T-helper 1 cell treated with Interleukin-12 subunit alpha and Interleukin-12 subunit beta and Interleukin-4 antibody, amounts not matched to agents 30 μg/mL and 1 μg/mL, for 36 hours (primary cell): ENCODE data around the gene PSMB7.

Experiments
- H3K27ac Mint-ChIP-seq: one replicate; pipeline ENCODE4 v1.8.0; 2021; ENCODE audit warnings: mild to moderate bottlenecking, mixed read lengths
- H3K27me3 Mint-ChIP-seq: one replicate; pipeline ENCODE4 v1.8.0; 2021; ENCODE audit warnings: low read depth, mixed read lengths
- H3K36me3 Mint-ChIP-seq: one replicate; pipeline ENCODE4 v1.8.0; 2021; ENCODE audit warnings: low read depth, mixed read lengths
- H3K4me1 Mint-ChIP-seq: one replicate; pipeline ENCODE4 v1.8.0; 2021; ENCODE audit warnings: low read depth, mixed read lengths
- H3K4me3 Mint-ChIP-seq: one replicate; pipeline ENCODE4 v1.8.0; 2021; ENCODE audit warnings: mild to moderate bottlenecking, moderate library complexity, mixed read lengths
- H3K9me3 Mint-ChIP-seq: one replicate; pipeline ENCODE4 v1.8.0; 2021; ENCODE audit warnings: mixed read lengths

The PSMB7 gene

DNA sequence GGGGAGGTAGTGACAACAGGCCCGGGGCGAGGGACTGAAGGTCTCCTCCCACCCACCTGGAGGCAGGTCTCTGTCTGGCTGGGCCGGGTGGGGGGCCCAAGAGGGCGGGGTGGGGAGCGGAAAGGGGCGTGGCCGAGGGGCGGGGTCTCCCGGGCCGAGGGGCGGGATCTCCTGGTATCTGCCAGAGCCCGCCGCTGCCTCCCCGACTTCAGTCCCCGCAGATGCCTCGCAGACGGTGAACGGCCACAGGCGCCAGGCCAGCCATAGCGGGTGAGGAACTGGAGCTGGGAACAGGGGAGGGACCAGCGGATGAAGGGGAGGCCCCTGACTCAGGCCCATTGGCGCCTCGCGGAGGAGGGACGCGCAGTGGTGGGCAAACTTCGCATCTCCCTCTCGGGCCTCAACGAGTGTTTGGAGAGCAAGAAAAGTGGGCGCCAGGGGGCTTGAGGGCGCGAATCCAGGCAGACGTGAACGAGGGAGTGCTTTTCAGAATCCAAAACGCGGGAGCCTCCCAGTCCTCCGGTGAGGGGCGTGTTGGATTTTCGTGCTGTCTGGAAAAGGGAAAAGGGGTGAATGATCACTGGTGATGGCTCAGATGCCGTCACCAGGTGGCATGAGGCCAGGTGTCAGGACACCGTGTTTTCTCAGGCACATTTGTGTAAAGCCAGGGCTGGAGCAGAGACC lies 35.1 kb upstream of the PSMB7 start, which contains the start of gene ADGRD2:
Gene ADGRD2, plus strand, starts transcription at position 211 of the 684 bp plus-strand sequence. CDS start 1,216 bp downstream, outside the sequence.
- Mint-ChIP-seq H3K27me3 (peaks cover 25% of the 10 kb centered on the region), H3K4me1 (no peaks in the 10 kb centered on the region), H3K4me3 (no peak within 1 kb of the TSS), H3K27ac (no peak within 1 kb of the TSS), H3K36me3 (no peaks in the 10 kb centered on the region), H3K9me3 (no peaks in the 10 kb centered on the region)

DNA sequence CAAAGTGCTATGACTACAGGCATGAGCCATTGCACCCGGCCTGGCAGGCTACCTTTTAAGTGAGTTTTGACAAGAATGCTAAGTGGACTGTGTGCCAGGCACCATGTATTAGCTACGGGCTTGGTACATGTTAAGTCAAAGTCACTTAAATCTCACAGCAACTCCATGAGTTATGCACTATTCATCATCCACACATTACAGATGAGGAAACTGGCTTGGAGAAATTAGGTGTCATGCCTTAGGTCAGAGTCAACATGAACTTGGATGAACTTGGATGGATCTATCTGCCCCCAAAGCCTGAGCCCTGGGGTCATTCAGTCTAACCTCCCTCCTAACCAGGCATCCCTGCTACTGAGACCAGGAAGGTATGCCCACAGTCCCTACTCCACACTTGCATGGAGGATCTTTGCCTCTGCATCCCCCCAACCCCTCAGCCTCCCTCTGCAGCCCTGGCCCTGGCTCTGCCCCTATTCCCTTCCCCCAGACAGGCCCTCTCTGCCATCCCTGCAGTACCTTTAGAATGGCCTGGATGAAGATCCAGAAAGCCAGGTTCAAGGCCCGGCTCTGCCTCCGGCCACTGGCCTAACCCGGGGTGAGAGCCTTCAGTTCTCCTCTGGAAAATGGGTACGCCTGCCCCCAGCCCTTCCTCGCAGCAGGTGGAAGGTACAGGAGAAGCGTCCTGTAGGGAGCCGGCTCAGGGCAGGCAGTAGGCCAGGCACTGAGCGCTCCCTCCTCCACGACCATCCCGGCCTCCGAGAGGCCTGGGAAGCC lies 34.3 kb upstream of the PSMB7 start:
- Mint-ChIP-seq H3K27ac (no peak overlapping the region), H3K4me1 (no peaks in the 10 kb centered on the region), H3K4me3 (no peak overlapping the region), H3K27me3 (peaks cover 25% of the 10 kb centered on the region), H3K36me3 (no peaks in the 10 kb centered on the region), H3K9me3 (no peaks in the 10 kb centered on the region)

DNA sequence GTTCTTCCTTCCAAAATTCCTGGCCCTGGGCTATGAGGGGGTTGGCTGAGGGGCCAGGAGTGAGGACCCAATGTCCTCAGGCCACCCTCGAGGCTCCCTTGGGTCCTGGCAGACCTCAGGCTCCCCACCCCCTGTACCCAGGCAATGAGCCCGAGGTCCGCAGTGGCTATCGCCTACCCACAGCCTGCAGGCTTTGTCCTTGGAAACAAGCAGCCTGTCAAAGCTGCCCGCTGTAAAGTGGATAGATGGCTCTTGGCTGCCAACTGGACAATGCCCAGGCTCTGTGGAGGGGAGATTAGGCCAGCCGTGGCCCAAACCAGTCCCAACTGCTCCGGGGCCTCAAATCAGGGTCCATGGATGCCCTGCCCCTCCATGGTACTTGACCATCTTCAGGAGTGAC lies 32.8 kb upstream of the PSMB7 start:
- no peaks in the 10 kb centered on the region for H3K4me1 Mint-ChIP-seq
- peaks cover 32% of the 10 kb centered on the region for H3K27me3 Mint-ChIP-seq
- H3K36me3 Mint-ChIP-seq, result no peaks in the 10 kb centered on the region
- H3K4me3 Mint-ChIP-seq, result no peak overlapping the region
- no peak overlapping the region for H3K27ac Mint-ChIP-seq
- no peaks in the 10 kb centered on the region for H3K9me3 Mint-ChIP-seq

DNA sequence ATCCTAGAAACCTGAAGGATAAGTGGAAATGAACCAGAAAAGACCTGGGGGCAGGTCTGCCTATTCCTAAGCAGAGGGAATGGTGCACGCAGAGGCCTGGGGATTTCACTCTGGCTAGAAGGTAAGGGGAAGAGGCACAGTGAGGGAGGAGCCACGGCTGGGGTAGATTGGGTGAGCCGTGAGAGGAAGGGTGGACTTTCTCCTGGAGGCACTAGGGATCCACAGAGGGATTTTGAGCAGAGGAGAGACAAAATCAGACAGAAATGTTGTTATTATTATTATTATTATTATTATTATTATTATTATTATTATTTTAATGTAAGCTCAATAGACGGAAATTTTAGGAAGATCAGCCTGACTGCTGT lies 32.0 kb upstream of the PSMB7 start:
- Mint-ChIP-seq H3K4me1 (no peaks in the 10 kb centered on the region), H3K27ac (no peak overlapping the region), H3K9me3 (no peaks in the 10 kb centered on the region), H3K4me3 (no peak overlapping the region), H3K27me3 (peaks cover 32% of the 10 kb centered on the region), H3K36me3 (no peaks in the 10 kb centered on the region)

DNA sequence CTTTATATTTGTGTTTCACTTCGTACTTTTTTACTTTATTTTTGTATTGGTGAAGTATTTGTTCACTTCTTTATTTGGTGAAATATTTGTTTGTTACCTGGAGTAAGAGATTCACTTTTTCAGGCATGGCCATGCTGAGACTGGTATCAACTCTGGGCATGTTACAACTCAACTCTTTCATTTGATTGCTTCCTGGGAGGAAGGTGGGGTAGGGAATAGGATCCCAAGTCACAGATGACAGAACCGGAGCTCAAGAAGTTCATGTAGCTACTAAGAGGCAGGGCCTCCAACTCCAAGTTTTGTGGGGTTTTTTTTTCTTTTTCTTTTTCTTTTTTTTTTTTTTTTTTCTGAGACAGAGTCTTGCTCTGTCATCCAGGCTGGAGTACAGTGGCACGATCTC lies 28.9 kb upstream of the PSMB7 start:
- Mint-ChIP-seq H3K9me3 (no peaks in the 10 kb centered on the region), H3K36me3 (no peaks in the 10 kb centered on the region), H3K4me3 (no peak overlapping the region), H3K4me1 (no peaks in the 10 kb centered on the region), H3K27me3 (peaks cover 28% of the 10 kb centered on the region), H3K27ac (no peak overlapping the region)

DNA sequence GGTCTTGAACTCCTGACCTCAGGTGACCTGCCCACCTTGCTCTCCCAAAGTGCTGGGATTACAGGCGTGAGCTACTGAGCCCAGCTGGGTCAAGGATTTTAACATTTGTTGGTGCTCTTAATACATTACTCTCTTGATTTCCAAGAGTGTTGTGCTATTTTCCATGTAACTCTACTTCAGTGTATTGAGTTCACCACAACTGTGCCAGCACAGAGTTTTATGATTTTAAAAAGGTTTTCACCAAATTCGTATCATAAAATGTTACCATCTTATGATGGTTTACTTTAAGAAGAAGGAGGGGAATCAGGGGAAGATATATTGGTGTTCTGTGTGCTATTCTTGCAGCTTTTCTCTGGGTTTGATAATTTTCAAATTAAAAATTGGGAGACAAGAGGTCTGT lies 28.4 kb upstream of the PSMB7 start:
- H3K9me3 Mint-ChIP-seq, result no peaks in the 10 kb centered on the region
- H3K27me3 Mint-ChIP-seq, result peaks cover 23% of the 10 kb centered on the region
- no peaks in the 10 kb centered on the region for H3K36me3 Mint-ChIP-seq
- H3K4me3 Mint-ChIP-seq, result no peak overlapping the region
- H3K4me1 Mint-ChIP-seq, result no peaks in the 10 kb centered on the region
- no peak overlapping the region for H3K27ac Mint-ChIP-seq

DNA sequence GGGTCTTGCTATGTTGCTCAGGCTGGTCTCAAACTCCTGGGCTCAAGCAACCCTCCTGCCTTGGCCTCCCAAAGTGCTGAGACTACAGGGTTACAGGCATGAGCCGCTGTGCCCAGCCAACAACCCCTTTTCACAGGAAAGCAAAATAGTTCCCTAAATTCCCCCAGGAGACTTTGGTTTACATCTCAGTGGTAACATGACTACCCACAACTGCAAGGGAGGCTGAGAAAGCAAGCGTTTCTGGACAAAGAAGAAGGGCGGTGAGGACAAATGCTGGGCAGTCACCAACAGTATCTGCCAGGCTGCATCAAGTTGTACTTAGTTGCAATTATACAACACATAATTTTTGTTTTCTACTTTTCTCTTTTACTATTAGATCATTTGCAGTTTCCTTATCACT lies 27.6 kb upstream of the PSMB7 start:
- Mint-ChIP-seq H3K27ac (no peak overlapping the region), H3K9me3 (no peaks in the 10 kb centered on the region), H3K4me3 (no peak overlapping the region), H3K4me1 (no peaks in the 10 kb centered on the region), H3K27me3 (peaks cover 21% of the 10 kb centered on the region), H3K36me3 (no peaks in the 10 kb centered on the region)

DNA sequence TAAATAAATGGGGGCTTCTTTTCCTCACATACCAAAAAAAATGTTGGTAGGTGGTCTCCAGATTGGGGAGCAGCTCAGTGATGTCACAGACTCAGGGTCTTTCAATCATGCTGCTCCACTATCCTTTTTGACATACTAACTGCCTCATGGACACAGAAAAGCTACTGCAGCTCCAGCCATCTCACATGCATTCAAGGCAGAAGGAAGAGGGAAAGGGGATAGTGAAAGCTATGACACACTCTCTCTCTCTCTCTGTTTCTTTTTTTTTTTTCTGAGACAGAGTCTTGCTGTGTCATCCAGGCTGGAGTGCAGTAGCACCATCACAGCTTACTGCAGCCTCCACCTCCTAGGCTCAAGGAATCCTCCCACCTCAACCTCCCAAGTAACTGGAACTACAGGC lies 27.1 kb upstream of the PSMB7 start:
- Mint-ChIP-seq H3K36me3 (no peaks in the 10 kb centered on the region), H3K4me3 (no peak overlapping the region), H3K27ac (no peak overlapping the region), H3K9me3 (no peaks in the 10 kb centered on the region), H3K27me3 (peaks cover 21% of the 10 kb centered on the region), H3K4me1 (no peaks in the 10 kb centered on the region)

DNA sequence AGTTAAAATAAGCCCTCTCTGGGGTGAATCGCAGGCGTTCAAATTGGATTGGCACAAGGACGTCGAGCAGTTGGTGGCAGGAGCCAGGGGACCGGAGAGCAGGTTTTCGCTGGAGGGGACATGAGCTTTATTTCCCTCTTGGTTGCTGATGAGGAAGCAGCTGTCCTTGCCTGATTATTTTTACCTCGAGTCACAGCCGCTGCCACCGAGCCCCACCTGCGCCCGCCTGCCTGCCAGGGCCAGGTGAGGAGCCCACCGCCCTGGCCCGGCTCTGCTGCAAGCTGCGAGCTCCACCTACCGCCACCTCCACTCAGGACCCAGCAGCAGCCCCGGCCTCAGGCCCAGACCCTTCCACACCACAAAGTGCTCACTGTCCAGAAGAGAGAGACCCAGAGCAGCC lies 26.0 kb upstream of the PSMB7 start:
- Mint-ChIP-seq H3K27ac (no peak overlapping the region), H3K36me3 (no peaks in the 10 kb centered on the region), H3K9me3 (no peaks in the 10 kb centered on the region), H3K4me1 (no peaks in the 10 kb centered on the region), H3K4me3 (no peak overlapping the region), H3K27me3 (peaks cover 21% of the 10 kb centered on the region)

DNA sequence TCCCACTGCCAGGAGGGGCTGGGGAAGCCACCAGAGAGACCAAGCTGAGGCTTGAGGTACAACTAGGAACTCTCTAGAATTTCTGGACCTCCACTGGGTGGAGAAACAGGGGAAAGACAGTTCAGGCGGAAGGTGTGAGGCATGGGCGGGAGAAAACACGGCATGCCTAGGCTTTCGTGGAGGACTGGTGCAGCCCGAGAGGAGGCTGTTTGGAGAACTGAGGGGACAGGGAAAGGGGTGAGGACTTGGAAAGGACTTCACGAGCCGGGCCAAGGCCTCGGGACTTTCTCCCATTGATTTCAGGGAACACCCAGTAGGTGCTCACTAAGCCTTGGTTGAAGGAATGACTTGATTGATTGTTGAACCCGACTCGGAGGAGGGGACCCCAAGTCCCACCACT lies 25.5 kb upstream of the PSMB7 start:
- Mint-ChIP-seq H3K36me3 (no peaks in the 10 kb centered on the region), H3K4me1 (no peaks in the 10 kb centered on the region)

DNA sequence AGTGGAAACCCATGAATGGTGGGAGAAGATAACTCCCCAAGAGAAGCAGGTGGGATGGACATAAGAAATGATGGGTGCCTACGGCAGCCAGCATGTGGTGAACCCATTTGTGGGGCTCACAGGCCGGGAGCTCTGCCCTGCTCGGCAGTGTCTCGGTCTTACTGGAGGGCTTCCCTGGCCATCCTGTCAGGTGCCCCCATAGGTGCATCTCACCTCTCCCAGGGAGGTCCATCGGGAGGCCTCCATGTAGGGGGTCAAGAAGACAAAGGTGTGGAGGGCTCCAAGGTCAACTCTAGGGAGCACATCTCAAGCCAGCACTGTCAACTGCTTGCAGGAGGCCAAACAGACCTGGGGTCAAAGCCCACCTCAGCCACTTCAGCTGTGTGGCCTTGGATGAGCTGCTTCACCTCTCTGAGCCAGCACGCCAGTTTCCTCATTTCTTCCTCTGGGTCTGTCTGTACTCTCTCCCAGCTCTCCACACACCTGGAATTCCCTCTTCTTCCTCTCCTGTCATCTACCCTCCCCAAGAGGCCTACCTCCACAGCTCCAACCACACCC lies 24.5 kb upstream of the PSMB7 start:
- Mint-ChIP-seq H3K4me1 (no peaks in the 10 kb centered on the region), H3K36me3 (no peaks in the 10 kb centered on the region), H3K27ac (no peak overlapping the region), H3K4me3 (no peak overlapping the region), H3K9me3 (no peaks in the 10 kb centered on the region), H3K27me3 (peaks cover 21% of the 10 kb centered on the region)

More for the DNA sequence above, 25.5 kb upstream of the PSMB7 start:
- Mint-ChIP-seq H3K9me3 (no peaks in the 10 kb centered on the region), H3K4me3 (no peak overlapping the region), H3K27me3 (peaks cover 21% of the 10 kb centered on the region), H3K27ac (no peak overlapping the region)

DNA sequence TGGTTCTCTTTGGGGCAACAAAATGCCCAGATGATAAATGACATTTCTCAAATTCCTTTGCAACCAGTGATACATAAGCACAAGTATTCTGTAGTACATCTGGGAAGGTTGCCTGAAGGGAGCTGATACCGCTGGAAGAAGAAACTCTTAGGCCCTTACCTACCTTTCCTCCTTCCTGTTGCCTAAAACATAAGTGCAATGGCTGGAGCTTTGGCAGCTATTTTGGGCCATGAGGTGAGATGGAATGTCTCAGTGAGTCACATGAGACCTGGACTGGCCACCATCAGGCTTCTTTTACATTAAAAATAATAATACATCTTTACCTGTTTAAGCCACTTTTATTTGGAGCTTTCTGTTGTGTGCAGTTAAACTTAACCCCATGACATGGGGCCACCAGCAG lies 23.8 kb upstream of the PSMB7 start:
- Mint-ChIP-seq H3K9me3 (no peaks in the 10 kb centered on the region), H3K4me3 (no peak overlapping the region), H3K27ac (no peak overlapping the region), H3K4me1 (no peaks in the 10 kb centered on the region), H3K36me3 (no peaks in the 10 kb centered on the region), H3K27me3 (peaks cover 19% of the 10 kb centered on the region)

DNA sequence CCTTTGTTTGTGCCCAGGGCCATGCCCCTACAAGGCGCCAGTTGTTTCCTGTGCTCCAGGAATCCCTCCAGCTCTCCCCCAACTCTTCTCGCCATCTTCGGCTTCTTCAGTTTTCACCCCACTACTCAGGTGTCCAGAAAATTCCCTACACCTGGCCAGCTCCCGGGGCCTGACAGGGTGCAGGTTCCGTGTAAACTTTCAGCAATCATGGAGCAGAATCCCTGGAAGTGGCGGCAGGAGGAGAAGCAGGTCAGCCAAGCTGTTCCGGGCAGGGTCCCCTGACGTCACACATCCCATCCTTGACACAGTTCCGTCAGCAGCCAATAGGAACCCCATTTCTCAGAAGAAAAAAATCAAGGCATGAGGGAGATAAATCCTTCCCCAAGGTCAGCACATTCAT lies 22.8 kb upstream of the PSMB7 start:
- H3K4me3 Mint-ChIP-seq, result no peak overlapping the region
- H3K36me3 Mint-ChIP-seq, result no peaks in the 10 kb centered on the region
- no peak overlapping the region for H3K27ac Mint-ChIP-seq
- H3K4me1 Mint-ChIP-seq, result no peaks in the 10 kb centered on the region
- peaks cover 13% of the 10 kb centered on the region for H3K27me3 Mint-ChIP-seq
- no peaks in the 10 kb centered on the region for H3K9me3 Mint-ChIP-seq

DNA sequence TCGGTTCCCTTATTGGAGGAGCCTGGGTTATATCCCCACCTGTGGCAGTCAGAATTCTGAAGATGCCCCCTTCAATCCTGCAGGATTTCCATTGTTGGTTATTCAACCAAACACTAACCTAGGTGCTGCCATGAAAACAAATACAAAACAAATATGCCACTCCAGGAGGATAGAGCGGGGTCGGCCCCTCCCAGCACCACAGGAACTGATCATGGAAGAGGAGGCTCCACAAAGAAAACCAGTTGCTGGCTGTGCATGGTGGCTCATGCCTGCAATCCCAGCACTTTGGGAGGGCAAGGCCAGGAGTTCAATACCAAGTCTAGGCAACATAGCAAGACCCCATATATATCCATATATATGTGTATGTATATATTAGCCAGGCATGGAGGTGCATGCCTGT lies 21.8 kb upstream of the PSMB7 start:
- H3K36me3 Mint-ChIP-seq, result no peaks in the 10 kb centered on the region
- no peaks in the 10 kb centered on the region for H3K4me1 Mint-ChIP-seq
- H3K4me3 Mint-ChIP-seq, result no peak overlapping the region
- no peak overlapping the region for H3K27ac Mint-ChIP-seq
- no peaks in the 10 kb centered on the region for H3K9me3 Mint-ChIP-seq
- peaks cover 13% of the 10 kb centered on the region for H3K27me3 Mint-ChIP-seq

DNA sequence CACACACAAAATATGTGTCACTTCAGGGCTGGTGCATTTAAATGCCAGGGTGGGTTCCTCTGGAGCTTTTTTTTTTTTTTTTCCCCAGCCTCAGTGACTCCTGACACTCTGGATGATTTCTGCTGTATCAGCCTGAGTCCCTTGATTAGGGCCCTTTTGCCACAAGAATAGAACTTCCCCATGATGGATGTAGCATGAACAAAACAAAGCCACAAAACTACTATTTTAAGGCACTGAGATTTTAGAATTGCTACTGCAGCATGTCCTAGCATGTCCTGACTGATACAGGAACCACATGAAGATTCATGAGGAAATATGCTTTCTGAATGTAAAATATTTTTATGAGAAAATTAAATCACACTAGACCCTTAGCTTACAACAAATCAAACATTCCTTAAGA lies 21.1 kb upstream of the PSMB7 start:
- Mint-ChIP-seq H3K36me3 (no peaks in the 10 kb centered on the region), H3K4me1 (no peaks in the 10 kb centered on the region), H3K27ac (no peak overlapping the region), H3K4me3 (no peak overlapping the region), H3K27me3 (peaks cover 8% of the 10 kb centered on the region), H3K9me3 (no peaks in the 10 kb centered on the region)
